Activated CD4-positive, alpha-beta T cell treated with anti-CD3 and anti-CD28 coated beads, Interleukin-2, Interleukin-4, amounts not matched to agents 100 ng/mL and 50 ng/mL, durations not matched to agents 16 hours and 8 hours (primary cell): ENCODE data around the gene ELP2.
"Not testable (repeated sequence)": the region's sequence is repeated elsewhere in the genome, so short reads cannot be mapped to it uniquely, and the experiment has no call there.

Experiments
- DNase-seq: peaks from one replicate; pipeline ENCODE4 v3.0.0-alpha.2; 2020; ENCODE audit warnings: low spot score

ELP2 gene

GRCh38 chr18:36160959-36161371 lies 31.3 kb downstream of the ELP2 start:
- peak; percentile 53 for DNase-seq

- no peak for DNase-seq
Observed at GRCh38 chr18:36162981-36163380, 33.3 kb downstream of the ELP2 start.

GRCh38 chr18:36167692-36168218 lies 38.1 kb downstream of the ELP2 start:
- DNase-seq, result no peak

GRCh38 chr18:36168296-36168695 lies 38.6 kb downstream of the ELP2 start:
- DNase-seq, result not testable (repeated sequence)

GRCh38 chr18:36169938-36170337 lies 40.2 kb downstream of the ELP2 start:
- no peak for DNase-seq

- DNase-seq, result no peak
Observed at GRCh38 chr18:36175481-36175880, 45.8 kb downstream of the ELP2 start.

GRCh38 chr18:36176177-36176584 lies 46.5 kb downstream of the ELP2 start:
- no peak for DNase-seq

GRCh38 chr18:36176711-36177110 lies 47.0 kb downstream of the ELP2 start:
- no peak for DNase-seq

- no peak for DNase-seq
Observed at GRCh38 chr18:36177913-36178312, 48.2 kb downstream of the ELP2 start.

- DNase-seq, result no peak
Observed at GRCh38 chr18:36179562-36180355, 50.1 kb downstream of the ELP2 start.

- DNase-seq, result no peak
Observed at GRCh38 chr18:36181441-36181840, 51.7 kb downstream of the ELP2 start.

GRCh38 chr18:36181898-36182506 lies 52.3 kb downstream of the ELP2 start:
- DNase-seq, result no peak

GRCh38 chr18:36183033-36183432 lies 53.3 kb downstream of the ELP2 start:
- DNase-seq, result no peak

GRCh38 chr18:36183987-36184386 lies 54.3 kb downstream of the ELP2 start:
- no peak for DNase-seq

GRCh38 chr18:36185157-36185556 lies 55.5 kb downstream of the ELP2 start:
- no peak for DNase-seq

GRCh38 chr18:36185901-36186460 lies 56.3 kb downstream of the ELP2 start:
- DNase-seq, result no peak

- no peak for DNase-seq
Observed at GRCh38 chr18:36186461-36187192, 56.9 kb downstream of the ELP2 start.

- peak; percentile 28 for DNase-seq
Observed at GRCh38 chr18:36187193-36187825, 57.6 kb downstream of the ELP2 start, which contains the start of gene MOCOS. MOCOS (plus strand) TSS chr18:36187497; CDS start chr18:36187540, 43 bp downstream.

- no peak for DNase-seq
Observed at GRCh38 chr18:36187826-36188721, 58.4 kb downstream of the ELP2 start.

- no peak for DNase-seq
Observed at GRCh38 chr18:36188916-36189315, 59.2 kb downstream of the ELP2 start.

GRCh38 chr18:36189486-36189885 lies 59.8 kb downstream of the ELP2 start:
- DNase-seq, result no peak
